IMR-90 (cell line): ENCODE results near the gene ZNF467. TPM values are rescaled to one million over a fixed set of nuclear protein-coding genes. Genes with fewer than 3 reads are reported as not detected.

Experiments used
- ATAC-seq: fragments of 200-7000 bp; cut with Tn5 transposase; 2 replicates; pipeline ENCODE4 v1.9.1; 2020; ENCODE audit warnings: low read depth, mild to moderate bottlenecking, moderate library complexity
- BruUV-seq: library from RNA; stranded (reverse); fragments of 400-500 nt; replicated peaks from 2 replicates; lab custom pipeline; 2021; lab: Mats Ljungman, UMichigan
- CTCF ChIA-PET: fragments of 300-600 bp; formaldehyde crosslinking; extraction: SDS; loops from one replicate; lab custom pipeline; 2021; ENCODE audit warnings: antibody characterized with exemption; lab: Yijun Ruan, JAX
- POLR2A ChIA-PET: fragments of 300-600 bp; sonication (Branson Sonifier 250); formaldehyde crosslinking; loops from one replicate; lab custom pipeline; 2022; ENCODE audit warnings: antibody characterized with exemption; ENCODE audit not compliant: unreplicated experiment; lab: Charles Lee
- DNase-seq: peaks from one replicate; pipeline ENCODE4 v3.0.0; 2013
- H2AFZ ChIP-seq: replicated peaks from 2 replicates; pipeline ENCODE3; 2013; ENCODE audit warnings: low read length, mild to moderate bottlenecking; ENCODE audit not compliant: poor library complexity
- H2AK5ac ChIP-seq: 2 replicates; pipeline ENCODE4 v1.6.1; 2013; ENCODE audit warnings: low read depth, low read length, inconsistent platforms
- H2AK9ac ChIP-seq: replicated peaks from 2 replicates; pipeline ENCODE3; 2013; ENCODE audit warnings: mild to moderate bottlenecking, low read depth, low read length, moderate library complexity; ENCODE audit not compliant: poor library complexity
- H2BK120ac ChIP-seq: 2 replicates; pipeline ENCODE4 v1.6.1; 2013; ENCODE audit warnings: low read depth, low read length, inconsistent platforms
- H2BK15ac ChIP-seq: 3 replicates; pipeline ENCODE4 v1.6.1; 2013; ENCODE audit warnings: low read depth, low read length, inconsistent platforms
- H2BK20ac ChIP-seq: 2 replicates; pipeline ENCODE4 v1.6.1; 2013; ENCODE audit warnings: low read depth, mild to moderate bottlenecking, inconsistent platforms, low read length, moderate library complexity
- H2BK5ac ChIP-seq: 2 replicates; pipeline ENCODE4 v1.6.1; 2013; ENCODE audit warnings: mild to moderate bottlenecking, low read depth, low read length, inconsistent platforms; ENCODE audit not compliant: poor library complexity, severe bottlenecking
- H3K14ac ChIP-seq: replicated peaks from 2 replicates; pipeline ENCODE4 v1.6.1; 2013; ENCODE audit warnings: low read depth, low read length, inconsistent platforms
- H3K18ac ChIP-seq: 2 replicates; pipeline ENCODE4 v1.6.1; 2013; ENCODE audit warnings: low read depth, low read length, control low read depth
- H3K23ac ChIP-seq: 2 replicates; pipeline ENCODE4 v1.6.1; 2013; ENCODE audit warnings: low read depth, low read length, inconsistent platforms
- H3K27ac ChIP-seq: 2 replicates; pipeline ENCODE4 v1.5.1; 2013; ENCODE audit warnings: mild to moderate bottlenecking, control low read depth, low read length; ENCODE audit not compliant: insufficient read depth
- H3K27me3 ChIP-seq: 2 replicates; pipeline ENCODE4 v1.6.1; 2013; ENCODE audit warnings: low read length; ENCODE audit not compliant: control insufficient read depth, insufficient read depth
- H3K36me3 ChIP-seq: 2 replicates; pipeline ENCODE4 v1.6.1; 2013; ENCODE audit warnings: low read length, mixed read lengths; ENCODE audit not compliant: control insufficient read depth, insufficient read depth
- H3K4ac ChIP-seq: 2 replicates; pipeline ENCODE4 v1.6.1; 2013; ENCODE audit warnings: low read depth, low read length, inconsistent platforms
- H3K4me1 ChIP-seq: 2 replicates; pipeline ENCODE4 v1.6.1; 2013; ENCODE audit warnings: low read length, mixed read lengths; ENCODE audit not compliant: control insufficient read depth, insufficient read depth
- H3K4me2 ChIP-seq: 2 replicates; pipeline ENCODE4 v1.6.1; 2013; ENCODE audit warnings: low read depth, mild to moderate bottlenecking, control low read depth, low read length, moderate library complexity
- H3K4me3 ChIP-seq: 2 replicates; pipeline ENCODE4 v1.5.1; 2013; ENCODE audit warnings: low read depth, mild to moderate bottlenecking, control low read depth, low read length, moderate library complexity; ENCODE audit not compliant: insufficient read depth
- H3K56ac ChIP-seq: 2 replicates; pipeline ENCODE4 v1.6.1; 2013; ENCODE audit warnings: low read length, inconsistent platforms; ENCODE audit not compliant: insufficient read depth; ENCODE audit errors: extremely low read depth
- H3K79me1 ChIP-seq, 2 experiments: 2 replicates each; pipeline ENCODE4 v1.6.1; 2013; ENCODE audit warnings: low read length in 2 of 2, inconsistent platforms in 1 of 2, low read depth in 1 of 2
- H3K9ac ChIP-seq: 2 replicates; pipeline ENCODE4 v1.6.1; 2013; ENCODE audit warnings: low read depth, low read length, control low read depth
- H3K9me1 ChIP-seq: 2 replicates; pipeline ENCODE4 v1.6.1; 2013; ENCODE audit warnings: low read length, inconsistent platforms; ENCODE audit not compliant: insufficient read depth
- H3K9me3 ChIP-seq: 2 replicates; pipeline ENCODE4 v1.6.1; 2013; ENCODE audit warnings: low read length; ENCODE audit not compliant: control insufficient read depth, insufficient read depth
- H4K20me1 ChIP-seq: 2 replicates; pipeline ENCODE4 v1.6.1; 2013; ENCODE audit warnings: low read length, inconsistent platforms; ENCODE audit not compliant: insufficient read depth
- H4K5ac ChIP-seq: 2 replicates; pipeline ENCODE4 v1.6.1; 2013; ENCODE audit warnings: mild to moderate bottlenecking, low read depth, low read length, control low read depth
- H4K8ac ChIP-seq, 2 experiments: 2 replicates each; pipeline ENCODE4 v1.6.1; 2013; ENCODE audit warnings: low read depth in 2 of 2, low read length in 2 of 2, control low read depth in 1 of 2, inconsistent platforms in 1 of 2
- H4K91ac ChIP-seq: 2 replicates; pipeline ENCODE4 v1.6.1; 2013; ENCODE audit warnings: low read depth, low read length, inconsistent platforms; ENCODE audit not compliant: insufficient read depth
- MAZ ChIP-seq: IDR thresholded peaks from 2 replicates; pipeline ENCODE4 v1.6.1; 2012; ENCODE audit warnings: low read depth, mild to moderate bottlenecking, low read length, improper control_type of control experiment, moderate library complexity, borderline replicate concordance
- MXI1 ChIP-seq: IDR thresholded peaks from 2 replicates; pipeline ENCODE4 v1.6.1; 2012; ENCODE audit warnings: low read depth, mild to moderate bottlenecking, low read length, moderate library complexity, borderline replicate concordance
- WGBS, 2 experiments: methylation state at CpG; one replicate each; pipeline versions ENCODE4 v1.1.5 to v1.1.7; 2013; ENCODE audit warnings: missing lambda C conversion rate in 2 of 2; ENCODE audit not compliant: insufficient read length in 1 of 2; ENCODE audit errors: extremely low coverage in 2 of 2; 5-methylcytosine and 5-hydroxymethylcytosine counted together
- dilution Hi-C: fragments of 300-500 bp; cut with HindIII; formaldehyde crosslinking; loops from one replicate; pipeline ENCODE4 v1.14.3; 2018; ENCODE audit warnings: low sequenced_read_pairs; ENCODE audit not compliant: unreplicated experiment
- in situ Hi-C: fragments of 300-500 bp; cut with MboI; formaldehyde crosslinking; loops from 3 replicates; pipeline ENCODE4 v1.14.3; 2019; ENCODE audit warnings: low sequenced_read_pairs, inconsistent platforms, mixed read lengths
- intact Hi-C: fragments of 100-400 bp; cut with micrococcal nuclease; formaldehyde crosslinking; loops from 2 replicates; pipeline ENCODE4 v1.10.0; 2022
- polyA plus RNA-seq, 3 experiments: library from polyadenylated mRNA; depleted of rRNA; stranded (reverse); fragments of >200 nt; gene quantifications; 2 replicates each; pipeline ENCODE4 v1.2.3, GENCODE V29; 2012; ENCODE audit warnings: low replicate concordance in 1 of 3
- total RNA-seq: library from RNA; depleted of rRNA; stranded (reverse); fragments of >200 nt; gene quantifications from 2 replicates; pipeline ENCODE4 v1.2.3, GENCODE V29; 2012

Gene ZNF467
- total and polyA plus RNA-seq, 2 of the 4 experiments (the other 2 are of a cell fraction) = 0.67 TPM; not detected in 1

DNA sequence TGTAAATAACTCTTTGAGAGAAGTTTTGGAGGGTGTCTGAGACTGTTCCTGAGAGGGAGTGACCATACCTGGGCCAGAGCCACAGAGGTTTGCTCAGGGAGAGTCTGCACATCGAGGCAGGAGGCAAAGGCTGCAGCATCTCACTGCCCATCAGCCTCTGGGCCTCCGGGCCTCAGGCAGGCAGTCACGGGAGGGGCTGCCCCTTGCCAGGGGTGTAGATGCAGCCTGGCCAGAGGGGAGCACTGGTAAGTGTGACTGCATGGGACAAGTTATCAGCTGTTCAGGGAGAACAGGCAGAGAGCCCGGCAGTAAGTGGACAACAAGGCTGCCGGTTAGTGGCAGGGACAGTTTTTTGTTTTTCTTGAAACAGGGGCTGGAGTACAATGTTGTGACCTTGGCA lies 55.9 kb downstream of the ZNF467 start:
- Histone ChIP-seq H2BK15ac (no peak overlapping the region), H4K5ac (no peak overlapping the region), H3K36me3 (peaks cover 19% of the 10 kb centered on the region), H3K23ac (no peak overlapping the region), H3K9me3 (peaks cover 3% of the 10 kb centered on the region; the same call in 1 of the 2 replicates), H4K8ac (no peak overlapping the region), H2BK20ac (no peak overlapping the region), H3K27me3 (no peaks in the 10 kb centered on the region), H3K27ac (no peak overlapping the region), H3K56ac (no peak overlapping the region), H3K14ac (no peak overlapping the region), H3K79me1 (peaks cover 12 to 38% of the 10 kb centered on the region in 2 experiments; a peak in 3 of 4 replicates), H2BK120ac (no peak overlapping the region), H2AK5ac (no peak overlapping the region), H3K9ac (no peak overlapping the region), H3K18ac (no peak overlapping the region), H3K9me1 (peaks cover 9% of the 10 kb centered on the region; the same call in 1 of the 2 replicates), H3K4me1 (peaks cover 12% of the 10 kb centered on the region), H3K4me3 (no peak overlapping the region), H4K91ac (no peak overlapping the region), H2BK5ac (no peak overlapping the region), H4K20me1 (no peaks in the 10 kb centered on the region; the same call in 1 of the 2 replicates), H3K4me2 (no peak overlapping the region), H2AK9ac (no peak overlapping the region), H2AFZ (no peak overlapping the region), H3K4ac (no peak overlapping the region)
- POLR2A ChIA-PET = no interaction called here
- no peak for TF ChIP-seq MXI1
- TF ChIP-seq MAZ = no peak
- intact Hi-C loops = loop anchor here (5.0 to 10.0 kb wide), 2 partner anchors 55 to 93 kb away; partner anchors contain the start of gene ZNF467
- no peak for ATAC-seq
- WGBS, 2 experiments = no CpG with 5 or more reads among the region's 5 CpGs
- BruUV-seq = no TSS peak
- in situ Hi-C loops = no loop called here
- CTCF ChIA-PET = interaction anchor here (1.0 kb wide), 1 partner anchor 23 kb away, joined by 8 read pairs; no protein-coding TSS in a partner anchor
- no peak for DNase-seq
- dilution Hi-C loops = no loop called here
